Limb (tissue), 2 donors: ENCODE measurements around the gene TTC27.

ENCODE experiments used
- DNase-seq, 2 donors: peaks; one replicate each; pipeline ENCODE4 v3.0.0-alpha.2; 2016; ENCODE audit errors: extremely low spot score in 2 of 2

Gene TTC27

GRCh38 chr2:32668254-32668653, 40.4 kb downstream of the TTC27 start:
- DNase-seq, result no peak

GRCh38 chr2:32671885-32672533, 44.2 kb downstream of the TTC27 start:
- no peak for DNase-seq

GRCh38 chr2:32678825-32679224, 51.0 kb downstream of the TTC27 start:
- DNase-seq, result no peak

- no peak for DNase-seq
These were observed 53.1 kb downstream of the TTC27 start for GRCh38 chr2:32680942-32681341.

- no peak for DNase-seq
These were observed 55.8 kb downstream of the TTC27 start for GRCh38 chr2:32683520-32684086.

GRCh38 chr2:32688541-32688940, 60.7 kb downstream of the TTC27 start:
- no peak for DNase-seq

- no peak for DNase-seq
These were observed 63.8 kb downstream of the TTC27 start for GRCh38 chr2:32691678-32692077.

- DNase-seq, result no peak
These were observed 68.6 kb downstream of the TTC27 start for GRCh38 chr2:32696439-32696838.

- DNase-seq, result no peak
These were observed 69.3 kb downstream of the TTC27 start for GRCh38 chr2:32697156-32697555.

GRCh38 chr2:32699151-32699550, 71.3 kb downstream of the TTC27 start:
- DNase-seq, result no peak

- DNase-seq, result no peak
These were observed 74.0 kb downstream of the TTC27 start for GRCh38 chr2:32701806-32702205.

GRCh38 chr2:32702303-32703064, 74.6 kb downstream of the TTC27 start:
- no peak for DNase-seq

- DNase-seq, result no peak
These were observed 79.1 kb downstream of the TTC27 start for GRCh38 chr2:32706815-32707579.

- no peak for DNase-seq
These were observed 83.4 kb downstream of the TTC27 start for GRCh38 chr2:32711219-32711618.

- DNase-seq, result no peak
These were observed 84.2 kb downstream of the TTC27 start for GRCh38 chr2:32711908-32712501.

GRCh38 chr2:32712870-32713269, 85.0 kb downstream of the TTC27 start:
- DNase-seq, result no peak

GRCh38 chr2:32714521-32714920, 86.7 kb downstream of the TTC27 start:
- DNase-seq, result no peak

- no peak for DNase-seq
These were observed 87.6 kb downstream of the TTC27 start for GRCh38 chr2:32715391-32715841.

GRCh38 chr2:32715981-32716380, 88.1 kb downstream of the TTC27 start:
- no peak for DNase-seq

- no peak for DNase-seq
These were observed 88.7 kb downstream of the TTC27 start for GRCh38 chr2:32716598-32716997.

GRCh38 chr2:32718752-32719151, 90.9 kb downstream of the TTC27 start:
- no peak for DNase-seq

- DNase-seq, result no peak
These were observed 91.6 kb downstream of the TTC27 start for GRCh38 chr2:32719430-32719829.
